Measurements from ENCODE around the gene LSAMP. TPM values are rescaled to one million over a fixed set of nuclear protein-coding genes. Genes with fewer than 3 reads are reported as not detected.

Gene LSAMP
- total and polyA plus RNA-seq, 2 experiments from 2014 or later: 2.0 to 2.9 TPM

DNA sequence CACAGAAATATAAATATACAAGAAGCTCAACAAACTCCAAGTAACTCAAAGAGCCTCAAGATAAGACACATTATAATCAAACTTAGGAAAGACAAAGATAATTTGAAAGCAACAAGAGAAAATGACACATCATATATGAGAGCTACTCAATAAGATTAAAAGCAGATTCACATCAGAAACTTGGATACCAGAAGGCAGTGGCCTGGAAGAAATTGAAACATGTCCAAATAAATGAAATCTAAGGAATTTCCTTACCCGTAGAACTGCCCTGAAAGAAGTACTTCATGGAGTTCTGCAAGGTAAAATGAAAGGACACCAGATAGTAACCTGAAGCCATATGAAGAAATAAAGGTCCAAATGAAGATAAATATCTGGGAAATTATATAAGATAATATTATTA lies 113.9 kb downstream of the LSAMP start:
- no peaks in the 10 kb centered on the region for H3F3A ChIP-seq (replicated peaks; ENCODE audit: low read depth)
- no peak overlapping the region for H3K4me3 ChIP-seq
- H3K27ac ChIP-seq (ENCODE audit: low read depth): no peak overlapping the region
- H3K36me3 ChIP-seq (ENCODE audit: insufficient read depth): no peaks in the 10 kb centered on the region
- H3K4me1 Mint-ChIP-seq: no peaks in the 10 kb centered on the region
- TF ChIP-seq JUNB (IDR thresholded peaks at IDR 0.05; ENCODE audit: unreplicated experiment) (no peak), ZNF331 (CRISPR knock-in tag; IDR thresholded peaks at IDR 0.05; ENCODE audit: low read depth) (no peak)
- H3K4me1 ChIP-seq (ENCODE audit: insufficient read depth): no peaks in the 10 kb centered on the region
- no peak overlapping the region for H3K4me3 Mint-ChIP-seq
- H3K4me2 ChIP-seq: no peak overlapping the region
- no peak overlapping the region for H2AFZ ChIP-seq
- no peaks in the 10 kb centered on the region for H3K9me2 ChIP-seq (ENCODE audit: insufficient read depth)
- H3K27ac Mint-ChIP-seq: no peak overlapping the region
- no peaks in the 10 kb centered on the region for H3K27me3 ChIP-seq (ENCODE audit: insufficient read depth)
- no peaks in the 10 kb centered on the region for H3K36me3 Mint-ChIP-seq (ENCODE audit: low read depth)
- DNase-seq (ENCODE audit: low spot score): no peak
- no peak for ATAC-seq
- H3K9me3 Mint-ChIP-seq: no peaks in the 10 kb centered on the region
- no peaks in the 10 kb centered on the region for H3K79me2 ChIP-seq (replicated peaks; ENCODE audit: insufficient read depth)
- H4K20me1 ChIP-seq (replicated peaks; ENCODE audit: insufficient read depth): no peaks in the 10 kb centered on the region
- no peaks in the 10 kb centered on the region for H3K27me3 Mint-ChIP-seq (ENCODE audit: insufficient read depth, low read depth, poor library complexity)

DNA sequence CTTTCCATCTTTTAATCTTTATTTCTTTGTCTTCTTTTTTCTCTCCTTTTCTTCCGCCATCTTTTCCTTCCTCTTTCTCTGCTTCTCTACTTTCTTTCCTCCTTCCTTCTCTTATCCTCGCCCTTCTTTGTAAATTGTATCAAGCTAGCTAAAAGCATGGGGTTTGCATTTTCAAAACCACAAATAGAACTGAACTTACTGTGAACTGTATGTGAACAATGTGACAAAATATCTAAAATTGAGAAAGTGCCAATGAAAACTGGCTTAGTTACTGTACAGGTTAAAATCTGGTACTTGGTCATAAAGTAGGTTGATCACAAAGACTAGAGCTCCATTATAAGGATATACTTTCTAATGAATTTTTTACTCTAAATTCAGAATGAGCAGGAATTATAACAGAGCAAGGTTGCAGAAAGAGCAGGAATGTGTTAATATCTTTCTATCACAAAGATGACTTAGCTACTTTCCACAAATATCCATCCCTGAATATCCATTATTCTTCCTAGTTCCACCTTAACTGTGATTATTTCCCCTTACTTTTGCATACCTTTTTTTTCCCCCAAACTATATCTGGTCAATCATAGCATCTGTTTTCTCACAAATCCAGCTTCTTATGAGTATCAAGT lies 122.4 kb downstream of the LSAMP start:
- Histone ChIP-seq H3K9me2 (ENCODE audit: insufficient read depth) (no peaks in the 10 kb centered on the region), H3K79me2 (replicated peaks; ENCODE audit: insufficient read depth) (no peaks in the 10 kb centered on the region), H3F3A (replicated peaks; ENCODE audit: low read depth) (no peaks in the 10 kb centered on the region), H3K27ac (ENCODE audit: low read depth) (no peak overlapping the region), H3K4me3 (no peak overlapping the region), H3K4me1 (ENCODE audit: insufficient read depth) (peaks cover 8% of the 10 kb centered on the region; the same call in 1 of the 2 replicates), H2AFZ (no peak overlapping the region), H3K4me2 (no peak overlapping the region), H3K36me3 (ENCODE audit: insufficient read depth) (no peaks in the 10 kb centered on the region), H4K20me1 (replicated peaks; ENCODE audit: insufficient read depth) (no peaks in the 10 kb centered on the region), H3K27me3 (ENCODE audit: insufficient read depth) (no peaks in the 10 kb centered on the region)
- no peak overlapping the region for H3K4me3 Mint-ChIP-seq
- no peaks in the 10 kb centered on the region for H3K9me3 Mint-ChIP-seq
- peaks cover 7% of the 10 kb centered on the region; the same call in 2 of the 3 replicates for H3K4me1 Mint-ChIP-seq
- H3K36me3 Mint-ChIP-seq (ENCODE audit: low read depth): no peaks in the 10 kb centered on the region
- no peak for ATAC-seq
- H3K27me3 Mint-ChIP-seq (ENCODE audit: insufficient read depth, low read depth, poor library complexity): no peaks in the 10 kb centered on the region
- DNase-seq (ENCODE audit: low spot score): no peak
- H3K27ac Mint-ChIP-seq: 0 out of 2 replicates have a peak overlapping the region, but pooled peaks have one; percentile 25
- TF ChIP-seq EZH2 (IDR thresholded peaks at IDR 0.05; ENCODE audit: low read depth, unreplicated experiment): no peak
- TF ChIP-seq, protein P1, sequence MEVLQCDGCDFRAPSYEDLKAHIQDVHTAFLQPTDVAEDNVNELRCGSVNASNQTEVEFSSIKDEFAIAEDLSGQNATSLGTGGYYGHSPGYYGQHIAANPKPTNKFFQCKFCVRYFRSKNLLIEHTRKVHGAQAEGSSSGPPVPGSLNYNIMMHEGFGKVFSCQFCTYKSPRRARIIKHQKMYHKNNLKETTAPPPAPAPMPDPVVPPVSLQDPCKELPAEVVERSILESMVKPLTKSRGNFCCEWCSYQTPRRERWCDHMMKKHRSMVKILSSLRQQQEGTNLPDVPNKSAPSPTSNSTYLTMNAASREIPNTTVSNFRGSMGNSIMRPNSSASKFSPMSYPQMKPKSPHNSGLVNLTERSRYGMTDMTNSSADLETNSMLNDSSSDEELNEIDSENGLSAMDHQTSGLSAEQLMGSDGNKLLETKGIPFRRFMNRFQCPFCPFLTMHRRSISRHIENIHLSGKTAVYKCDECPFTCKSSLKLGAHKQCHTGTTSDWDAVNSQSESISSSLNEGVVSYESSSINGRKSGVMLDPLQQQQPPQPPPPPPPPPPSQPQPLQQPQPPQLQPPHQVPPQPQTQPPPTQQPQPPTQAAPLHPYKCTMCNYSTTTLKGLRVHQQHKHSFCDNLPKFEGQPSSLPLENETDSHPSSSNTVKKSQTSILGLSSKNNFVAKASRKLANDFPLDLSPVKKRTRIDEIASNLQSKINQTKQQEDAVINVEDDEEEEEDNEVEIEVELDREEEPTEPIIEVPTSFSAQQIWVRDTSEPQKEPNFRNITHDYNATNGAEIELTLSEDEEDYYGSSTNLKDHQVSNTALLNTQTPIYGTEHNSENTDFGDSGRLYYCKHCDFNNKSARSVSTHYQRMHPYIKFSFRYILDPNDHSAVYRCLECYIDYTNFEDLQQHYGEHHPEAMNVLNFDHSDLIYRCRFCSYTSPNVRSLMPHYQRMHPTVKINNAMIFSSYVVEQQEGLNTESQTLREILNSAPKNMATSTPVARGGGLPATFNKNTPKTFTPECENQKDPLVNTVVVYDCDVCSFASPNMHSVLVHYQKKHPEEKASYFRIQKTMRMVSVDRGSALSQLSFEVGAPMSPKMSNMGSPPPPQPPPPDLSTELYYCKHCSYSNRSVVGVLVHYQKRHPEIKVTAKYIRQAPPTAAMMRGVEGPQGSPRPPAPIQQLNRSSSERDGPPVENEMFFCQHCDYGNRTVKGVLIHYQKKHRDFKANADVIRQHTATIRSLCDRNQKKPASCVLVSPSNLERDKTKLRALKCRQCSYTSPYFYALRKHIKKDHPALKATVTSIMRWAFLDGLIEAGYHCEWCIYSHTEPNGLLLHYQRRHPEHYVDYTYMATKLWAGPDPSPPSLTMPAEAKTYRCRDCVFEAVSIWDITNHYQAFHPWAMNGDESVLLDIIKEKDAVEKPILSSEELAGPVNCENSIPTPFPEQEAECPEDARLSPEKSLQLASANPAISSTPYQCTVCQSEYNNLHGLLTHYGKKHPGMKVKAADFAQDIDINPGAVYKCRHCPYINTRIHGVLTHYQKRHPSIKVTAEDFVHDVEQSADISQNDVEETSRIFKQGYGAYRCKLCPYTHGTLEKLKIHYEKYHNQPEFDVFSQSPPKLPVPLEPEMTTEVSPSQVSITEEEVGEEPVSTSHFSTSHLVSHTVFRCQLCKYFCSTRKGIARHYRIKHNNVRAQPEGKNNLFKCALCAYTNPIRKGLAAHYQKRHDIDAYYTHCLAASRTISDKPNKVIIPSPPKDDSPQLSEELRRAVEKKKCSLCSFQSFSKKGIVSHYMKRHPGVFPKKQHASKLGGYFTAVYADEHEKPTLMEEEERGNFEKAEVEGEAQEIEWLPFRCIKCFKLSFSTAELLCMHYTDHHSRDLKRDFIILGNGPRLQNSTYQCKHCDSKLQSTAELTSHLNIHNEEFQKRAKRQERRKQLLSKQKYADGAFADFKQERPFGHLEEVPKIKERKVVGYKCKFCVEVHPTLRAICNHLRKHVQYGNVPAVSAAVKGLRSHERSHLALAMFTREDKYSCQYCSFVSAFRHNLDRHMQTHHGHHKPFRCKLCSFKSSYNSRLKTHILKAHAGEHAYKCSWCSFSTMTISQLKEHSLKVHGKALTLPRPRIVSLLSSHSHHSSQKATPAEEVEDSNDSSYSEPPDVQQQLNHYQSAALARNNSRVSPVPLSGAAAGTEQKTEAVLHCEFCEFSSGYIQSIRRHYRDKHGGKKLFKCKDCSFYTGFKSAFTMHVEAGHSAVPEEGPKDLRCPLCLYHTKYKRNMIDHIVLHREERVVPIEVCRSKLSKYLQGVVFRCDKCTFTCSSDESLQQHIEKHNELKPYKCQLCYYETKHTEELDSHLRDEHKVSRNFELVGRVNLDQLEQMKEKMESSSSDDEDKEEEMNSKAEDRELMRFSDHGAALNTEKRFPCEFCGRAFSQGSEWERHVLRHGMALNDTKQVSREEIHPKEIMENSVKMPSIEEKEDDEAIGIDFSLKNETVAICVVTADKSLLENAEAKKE (CRISPR knock-in tag; IDR thresholded peaks at IDR 0.05): no peak
- TF ChIP-seq STAT1 (IDR thresholded peaks at IDR 0.05; ENCODE audit: unreplicated experiment): no peak
- no peak for TF ChIP-seq POLR2AphosphoS5 (IDR thresholded peaks at IDR 0.05; ENCODE audit: low read depth)
- TF ChIP-seq, protein P2, sequence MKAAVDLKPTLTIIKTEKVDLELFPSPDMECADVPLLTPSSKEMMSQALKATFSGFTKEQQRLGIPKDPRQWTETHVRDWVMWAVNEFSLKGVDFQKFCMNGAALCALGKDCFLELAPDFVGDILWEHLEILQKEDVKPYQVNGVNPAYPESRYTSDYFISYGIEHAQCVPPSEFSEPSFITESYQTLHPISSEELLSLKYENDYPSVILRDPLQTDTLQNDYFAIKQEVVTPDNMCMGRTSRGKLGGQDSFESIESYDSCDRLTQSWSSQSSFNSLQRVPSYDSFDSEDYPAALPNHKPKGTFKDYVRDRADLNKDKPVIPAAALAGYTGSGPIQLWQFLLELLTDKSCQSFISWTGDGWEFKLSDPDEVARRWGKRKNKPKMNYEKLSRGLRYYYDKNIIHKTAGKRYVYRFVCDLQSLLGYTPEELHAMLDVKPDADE (IDR thresholded peaks at IDR 0.05): no peak
- no peak for TF ChIP-seq ZNF114 (CRISPR knock-in tag; IDR thresholded peaks at IDR 0.05)
- TF ChIP-seq NANOG (IDR thresholded peaks at IDR 0.05; ENCODE audit: borderline replicate concordance): no peak
- TF ChIP-seq CREB1 (CRISPR knock-in tag; IDR thresholded peaks at IDR 0.05; ENCODE audit: low read depth): no peak
- no peak for TF ChIP-seq JUNB (IDR thresholded peaks at IDR 0.05; ENCODE audit: unreplicated experiment)
- TF ChIP-seq, protein P3, sequence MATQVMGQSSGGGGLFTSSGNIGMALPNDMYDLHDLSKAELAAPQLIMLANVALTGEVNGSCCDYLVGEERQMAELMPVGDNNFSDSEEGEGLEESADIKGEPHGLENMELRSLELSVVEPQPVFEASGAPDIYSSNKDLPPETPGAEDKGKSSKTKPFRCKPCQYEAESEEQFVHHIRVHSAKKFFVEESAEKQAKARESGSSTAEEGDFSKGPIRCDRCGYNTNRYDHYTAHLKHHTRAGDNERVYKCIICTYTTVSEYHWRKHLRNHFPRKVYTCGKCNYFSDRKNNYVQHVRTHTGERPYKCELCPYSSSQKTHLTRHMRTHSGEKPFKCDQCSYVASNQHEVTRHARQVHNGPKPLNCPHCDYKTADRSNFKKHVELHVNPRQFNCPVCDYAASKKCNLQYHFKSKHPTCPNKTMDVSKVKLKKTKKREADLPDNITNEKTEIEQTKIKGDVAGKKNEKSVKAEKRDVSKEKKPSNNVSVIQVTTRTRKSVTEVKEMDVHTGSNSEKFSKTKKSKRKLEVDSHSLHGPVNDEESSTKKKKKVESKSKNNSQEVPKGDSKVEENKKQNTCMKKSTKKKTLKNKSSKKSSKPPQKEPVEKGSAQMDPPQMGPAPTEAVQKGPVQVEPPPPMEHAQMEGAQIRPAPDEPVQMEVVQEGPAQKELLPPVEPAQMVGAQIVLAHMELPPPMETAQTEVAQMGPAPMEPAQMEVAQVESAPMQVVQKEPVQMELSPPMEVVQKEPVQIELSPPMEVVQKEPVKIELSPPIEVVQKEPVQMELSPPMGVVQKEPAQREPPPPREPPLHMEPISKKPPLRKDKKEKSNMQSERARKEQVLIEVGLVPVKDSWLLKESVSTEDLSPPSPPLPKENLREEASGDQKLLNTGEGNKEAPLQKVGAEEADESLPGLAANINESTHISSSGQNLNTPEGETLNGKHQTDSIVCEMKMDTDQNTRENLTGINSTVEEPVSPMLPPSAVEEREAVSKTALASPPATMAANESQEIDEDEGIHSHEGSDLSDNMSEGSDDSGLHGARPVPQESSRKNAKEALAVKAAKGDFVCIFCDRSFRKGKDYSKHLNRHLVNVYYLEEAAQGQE (IDR thresholded peaks at IDR 0.05; ENCODE audit: unreplicated experiment): no peak
- no peak for TF ChIP-seq EZH2phosphoT487 (IDR thresholded peaks at IDR 0.05; ENCODE audit: unreplicated experiment)
